WERI-Rb-1 (cell line): ENCODE measurements around the gene P2RY4.
A peak's percentile ranks its signal among the peaks of the same experiment; 100 is the strongest.
"Not testable (repeated sequence)": the region's sequence is repeated elsewhere in the genome, so short reads cannot be mapped to it uniquely, and the experiment has no call there.

Experiments
- DNase-seq: peaks from one replicate; pipeline ENCODE4 v3.0.0-alpha.2; 2020
- H3K27ac ChIP-seq: fragments of 250-450 bp; sonication (Bioruptor Pico); 2 replicates; pipeline ENCODE4 v1.5.1; 2020; ENCODE audit warnings: mild to moderate bottlenecking, moderate library complexity
- H3K27me3 ChIP-seq: fragments of 250-450 bp; sonication (Bioruptor Pico); 2 replicates; pipeline ENCODE4 v1.5.1; 2021; ENCODE audit warnings: mild to moderate bottlenecking, low read depth, moderate library complexity; ENCODE audit not compliant: insufficient read depth, severe bottlenecking
- H3K36me3 ChIP-seq: fragments of 250-450 bp; sonication (Bioruptor Pico); 2 replicates; pipeline ENCODE4 v1.5.1; 2020; ENCODE audit warnings: mild to moderate bottlenecking, moderate library complexity
- H3K4me3 ChIP-seq: 2 replicates; pipeline ENCODE4 v1.5.1; 2011; ENCODE audit warnings: low read depth, mild to moderate bottlenecking, control low read depth, low read length
- H3K9me3 ChIP-seq: fragments of 250-450 bp; sonication (Bioruptor Pico); 2 replicates; pipeline ENCODE4 v1.5.1; 2021; ENCODE audit warnings: mild to moderate bottlenecking, moderate library complexity; ENCODE audit not compliant: severe bottlenecking
- CTCF ChIP-seq: IDR thresholded peaks from 2 replicates; pipeline ENCODE4 v1.5.1; 2011; ENCODE audit warnings: low read depth, mild to moderate bottlenecking, control low read depth, inconsistent platforms, low read length

P2RY4 gene

GRCh38 chrX:70289168-70289792 lies 29.3 kb upstream of the P2RY4 start:
- no peak for TF ChIP-seq CTCF
- Histone ChIP-seq H3K27ac (no peak overlapping the region; the same call in 1 of the 2 replicates), H3K27me3 (peaks cover 6% of the 10 kb centered on the region), H3K4me3 (peak overlapping the region; percentile 67), H3K9me3 (no peaks in the 10 kb centered on the region), H3K36me3 (peaks cover 16% of the 10 kb centered on the region)
- DNase-seq: no peak

GRCh38 chrX:70281951-70282350 lies 21.9 kb upstream of the P2RY4 start, which contains the start of gene RAB41:
Gene RAB41 (plus strand): TSS chrX:70282172. CDS start chrX:70282218, 46 bp downstream.
- no peak within 1 kb of the TSS for H3K27ac ChIP-seq
- peaks cover 2% of the 10 kb centered on the region for H3K9me3 ChIP-seq

GRCh38 chrX:70280573-70280972 lies 20.6 kb upstream of the P2RY4 start:
- H3K27me3 ChIP-seq: no peaks in the 10 kb centered on the region
- peaks cover 2% of the 10 kb centered on the region for H3K9me3 ChIP-seq
- H3K4me3 ChIP-seq: no peak overlapping the region
- TF ChIP-seq CTCF: no peak
- DNase-seq: no peak
- no peak overlapping the region for H3K27ac ChIP-seq
- H3K36me3 ChIP-seq: no peaks in the 10 kb centered on the region; the same call in 1 of the 2 replicates

More at GRCh38 chrX:70281951-70282350, 21.9 kb upstream of the P2RY4 start, which contains the start of gene RAB41:
- no peak for DNase-seq
- H3K36me3 ChIP-seq: peaks cover 3% of the 10 kb centered on the region; the same call in 1 of the 2 replicates
- H3K27me3 ChIP-seq: no peaks in the 10 kb centered on the region
- no peak for TF ChIP-seq CTCF
- H3K4me3 ChIP-seq: no peak within 1 kb of the TSS

DNA sequence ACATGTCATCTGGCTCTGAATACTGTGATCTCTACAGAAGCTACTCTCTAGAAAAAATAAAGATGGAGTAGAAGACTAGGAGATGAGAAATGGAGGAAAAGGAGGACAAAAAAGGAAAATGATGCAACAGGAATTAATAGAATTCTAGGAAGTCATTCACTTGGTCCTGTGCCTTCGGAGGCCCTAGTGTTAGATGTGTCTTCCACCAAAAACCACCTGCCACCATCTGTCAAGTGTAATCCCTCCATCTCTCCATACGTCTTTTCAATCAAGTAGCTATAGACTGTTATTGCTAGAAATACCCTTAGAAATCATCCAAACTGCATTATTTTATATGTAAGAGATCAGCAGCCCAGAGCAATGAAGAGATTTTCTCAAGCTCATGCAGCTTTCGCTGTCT lies 19.1 kb upstream of the P2RY4 start:
- Histone ChIP-seq H3K9me3 (peaks cover 2% of the 10 kb centered on the region), H3K4me3 (no peak overlapping the region), H3K36me3 (no peaks in the 10 kb centered on the region; the same call in 1 of the 2 replicates), H3K27ac (no peak overlapping the region), H3K27me3 (no peaks in the 10 kb centered on the region)
- no peak for DNase-seq
- TF ChIP-seq CTCF: no peak

GRCh38 chrX:70274029-70274428 lies 14.0 kb upstream of the P2RY4 start:
- not testable (repeated sequence) for H3K36me3 ChIP-seq, H3K9me3 ChIP-seq, H3K4me3 ChIP-seq, DNase-seq, H3K27me3 ChIP-seq, H3K27ac ChIP-seq

DNA sequence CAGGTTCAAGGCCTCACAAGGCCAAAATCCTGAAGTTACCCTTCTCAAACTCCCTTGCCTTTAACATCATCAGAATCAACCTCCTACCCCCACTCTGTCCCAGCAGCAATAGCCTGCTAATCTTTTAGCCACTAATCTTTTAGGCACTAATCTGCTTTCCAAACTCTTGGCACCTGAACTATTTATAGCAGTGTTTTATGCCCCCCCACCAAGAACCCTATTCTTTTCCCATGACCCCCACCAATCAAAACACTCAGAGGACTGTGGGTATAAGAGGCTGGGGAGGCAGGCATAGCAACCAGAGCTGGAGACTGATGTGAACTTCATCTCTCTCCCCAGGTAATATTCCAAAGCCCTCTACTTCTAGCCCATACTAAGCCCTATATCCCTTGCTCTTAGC lies 8.0 kb upstream of the P2RY4 start, which contains the start of gene ARR3:
Gene ARR3, plus strand, starts transcription at position 301 of the 400 bp plus-strand sequence. CDS start 1,052 bp downstream, outside the sequence.
- peak within 1 kb of the TSS; percentile 23 for H3K4me3 ChIP-seq
- TF ChIP-seq CTCF: no peak

More for the DNA sequence above, 8.0 kb upstream of the P2RY4 start, which contains the start of gene ARR3:
- H3K27ac ChIP-seq: peak within 1 kb of the TSS; percentile 84
- H3K36me3 ChIP-seq: no peaks in the 10 kb centered on the region
- H3K9me3 ChIP-seq: no peaks in the 10 kb centered on the region
- no peaks in the 10 kb centered on the region for H3K27me3 ChIP-seq
- peak; percentile 65 for DNase-seq
